Daoy (cell line): ENCODE measurements around the gene BAIAP2. TPM values are rescaled to one million over a fixed set of nuclear protein-coding genes. Genes with fewer than 3 reads are reported as not detected.

Experiments used
- DNase-seq: peaks from one replicate; pipeline ENCODE4 v3.0.0-alpha.2; 2015; ENCODE audit warnings: low read depth
- total RNA-seq: library from RNA; depleted of rRNA; stranded (reverse); fragments of >200 nt; shearing (Covaris generic); gene quantifications from 2 replicates; pipeline ENCODE4 v1.2.3, GENCODE V29; 2014

The BAIAP2 gene
- total RNA-seq, 1 experiment from 2014 or later, result 65.6 TPM

DNA sequence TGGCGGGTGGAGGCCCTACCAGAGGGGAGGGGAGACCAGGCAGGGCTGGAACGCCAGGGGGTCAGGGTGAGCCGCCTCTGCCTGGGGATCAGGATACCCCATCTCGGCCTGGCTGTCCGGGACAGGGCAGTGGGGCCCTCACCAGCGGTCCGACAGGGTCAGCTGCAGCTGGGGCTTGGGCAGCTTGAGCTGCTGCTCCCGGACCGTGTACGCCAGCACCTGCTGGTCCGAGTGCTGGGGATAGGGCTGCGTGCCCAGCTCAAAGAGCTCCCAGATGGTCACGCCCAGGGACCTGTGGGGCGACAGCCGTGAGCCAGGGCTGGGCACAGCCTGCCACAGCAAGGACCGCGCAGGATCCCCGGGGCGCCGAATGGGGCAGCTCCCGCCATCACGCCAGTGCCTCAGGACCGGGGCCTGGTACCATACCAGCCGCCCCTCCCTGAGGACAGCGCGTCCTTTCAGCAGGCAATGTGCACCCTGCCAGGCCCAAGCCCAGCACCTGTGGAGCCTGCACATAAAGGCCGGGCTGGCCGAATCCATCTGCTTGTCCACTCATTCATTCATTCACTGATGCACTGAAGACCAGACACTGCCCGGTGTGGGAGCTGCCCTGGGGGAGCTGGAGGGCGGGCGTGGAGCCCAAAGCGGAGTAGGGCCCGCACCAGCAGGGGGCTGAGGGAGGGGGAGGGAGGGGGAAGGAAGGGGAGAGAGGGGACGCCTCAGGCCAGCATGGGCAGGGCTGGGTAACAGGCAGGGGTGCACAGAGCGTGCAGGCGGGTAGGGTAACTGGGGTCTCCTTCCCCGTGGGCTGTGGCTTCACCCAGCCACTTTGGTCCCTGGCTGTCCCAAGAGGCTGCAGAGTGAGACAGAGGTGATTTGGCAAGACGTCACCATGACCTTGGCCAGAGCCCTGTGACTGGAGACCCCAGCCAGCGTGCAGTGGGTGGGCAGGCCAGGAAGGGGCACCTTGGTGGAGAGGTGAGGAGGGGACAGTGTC is 88.4 kb downstream of the BAIAP2 start:
- no peak for DNase-seq

- no peak for DNase-seq
Measured at GRCh38 chr17:81124377-81124776, 89.4 kb downstream of the BAIAP2 start.

- peak; percentile 31 for DNase-seq
Measured at GRCh38 chr17:81125573-81126081, 90.7 kb downstream of the BAIAP2 start.

GRCh38 chr17:81126281-81127132 is 91.6 kb downstream of the BAIAP2 start:
- DNase-seq, result no peak

- DNase-seq, result no peak
Measured at GRCh38 chr17:81127133-81127455, 92.1 kb downstream of the BAIAP2 start.

DNA sequence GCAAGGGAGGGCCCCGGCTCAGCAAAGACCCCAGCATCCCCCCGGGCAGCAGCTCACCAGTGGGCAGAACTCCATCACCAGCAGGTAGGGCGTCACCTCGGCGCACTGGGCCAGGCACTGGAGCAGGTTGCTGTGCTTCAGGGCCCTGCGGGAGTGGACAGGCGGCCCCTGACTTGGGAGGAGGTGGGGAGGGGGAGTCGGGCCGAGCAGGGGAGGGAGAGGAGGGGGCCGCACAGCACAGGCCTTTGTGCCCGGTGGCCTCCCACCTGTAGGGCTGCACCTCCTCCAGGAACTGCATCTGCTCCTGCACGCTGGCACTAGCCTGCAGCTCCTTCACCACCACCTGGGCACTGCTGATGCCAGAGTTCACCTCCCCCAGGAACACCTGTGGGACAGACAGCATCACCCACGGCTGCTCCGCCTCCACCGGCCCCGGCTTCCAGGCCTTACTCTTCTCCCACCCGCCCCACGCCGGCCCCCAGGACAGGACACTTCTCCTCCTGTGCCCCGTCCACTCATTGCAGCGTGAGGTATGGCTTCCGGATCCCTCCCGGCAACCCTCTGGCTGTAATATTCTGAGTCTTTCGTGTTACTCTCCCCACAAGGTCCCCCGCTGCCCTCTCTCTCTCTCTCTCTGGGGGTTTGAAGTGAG is 92.7 kb downstream of the BAIAP2 start:
- DNase-seq, result no peak

DNA sequence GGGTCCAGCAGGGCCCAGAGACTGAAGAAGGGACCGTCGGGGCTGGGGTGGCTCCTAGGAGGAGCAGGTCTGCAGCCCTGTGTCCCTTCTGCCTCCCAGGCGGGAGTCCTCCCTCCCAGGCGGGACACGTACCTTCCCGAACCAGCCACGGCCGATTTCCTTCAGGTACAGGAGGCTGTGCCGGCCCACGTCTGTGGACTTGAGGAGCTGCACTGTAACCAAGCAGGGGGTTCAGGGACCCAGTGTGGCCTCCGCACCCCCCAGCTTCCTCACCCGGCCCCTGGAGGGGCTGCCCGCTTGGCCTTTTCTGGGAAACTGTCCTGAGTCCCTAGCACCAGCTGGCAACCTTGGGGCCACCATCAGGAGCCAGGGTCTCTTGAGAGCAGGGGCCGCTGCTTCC is 93.4 kb downstream of the BAIAP2 start:
- DNase-seq, result no peak

DNA sequence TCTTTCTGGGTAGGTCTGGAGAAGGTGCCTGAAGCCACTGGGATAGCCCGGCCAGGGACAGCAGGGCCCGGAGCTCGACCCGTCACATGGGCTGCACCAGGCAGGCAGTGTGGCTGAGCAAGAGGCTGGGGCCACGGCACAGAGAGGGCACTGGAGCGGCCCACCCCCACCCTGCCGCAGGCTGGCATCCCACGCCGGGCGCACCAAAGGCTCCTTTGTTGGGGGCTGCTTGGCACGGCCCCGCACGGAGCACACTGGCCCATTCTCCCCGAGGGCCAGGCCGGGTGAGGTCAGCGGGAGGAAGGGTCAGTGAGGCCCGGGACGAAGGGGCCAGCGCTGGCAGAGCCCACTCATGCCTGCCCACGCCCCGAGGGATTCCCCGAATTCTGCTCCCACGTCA is 93.8 kb downstream of the BAIAP2 start:
- DNase-seq, result no peak

- DNase-seq, result no peak
Measured at GRCh38 chr17:81129289-81129688, 94.3 kb downstream of the BAIAP2 start.

GRCh38 chr17:81129711-81130367 is 94.9 kb downstream of the BAIAP2 start:
- no peak for DNase-seq

GRCh38 chr17:81130385-81131361 is 95.7 kb downstream of the BAIAP2 start:
- DNase-seq, result no peak

DNA sequence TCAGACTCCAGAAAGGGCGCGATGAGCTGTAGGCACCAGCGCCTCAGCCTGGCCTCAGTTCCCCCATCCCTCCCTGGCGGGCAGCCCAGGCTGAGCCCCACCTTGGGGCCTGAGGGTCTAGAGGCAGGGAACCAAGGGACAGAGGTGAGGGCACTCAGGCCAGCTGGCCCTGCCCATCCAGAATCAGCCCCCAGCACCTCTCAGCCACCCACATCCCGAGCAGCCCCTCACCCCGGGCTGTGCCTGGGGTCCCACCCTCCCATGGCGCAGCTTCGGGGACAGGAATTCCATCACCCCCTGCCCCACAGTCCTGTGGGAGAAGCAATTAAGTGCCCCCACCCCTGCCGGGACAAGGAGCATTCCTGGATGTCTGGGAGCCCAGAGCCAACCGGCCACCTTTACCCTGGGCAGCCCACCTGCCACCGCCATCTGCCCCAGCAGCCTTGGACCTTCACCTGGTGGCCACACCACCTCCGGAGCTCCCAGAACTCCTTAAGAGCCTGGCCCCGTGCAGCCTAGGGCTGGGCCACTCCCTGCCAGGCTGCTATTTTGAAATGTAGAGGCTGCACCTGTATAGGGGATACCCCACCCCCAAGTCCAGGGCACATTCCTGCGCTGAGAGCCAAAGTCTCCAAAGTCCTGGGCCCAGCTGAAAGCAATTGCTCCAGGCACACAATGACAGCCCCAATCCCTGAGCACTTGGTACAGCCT is 96.7 kb downstream of the BAIAP2 start:
- no peak for DNase-seq

DNA sequence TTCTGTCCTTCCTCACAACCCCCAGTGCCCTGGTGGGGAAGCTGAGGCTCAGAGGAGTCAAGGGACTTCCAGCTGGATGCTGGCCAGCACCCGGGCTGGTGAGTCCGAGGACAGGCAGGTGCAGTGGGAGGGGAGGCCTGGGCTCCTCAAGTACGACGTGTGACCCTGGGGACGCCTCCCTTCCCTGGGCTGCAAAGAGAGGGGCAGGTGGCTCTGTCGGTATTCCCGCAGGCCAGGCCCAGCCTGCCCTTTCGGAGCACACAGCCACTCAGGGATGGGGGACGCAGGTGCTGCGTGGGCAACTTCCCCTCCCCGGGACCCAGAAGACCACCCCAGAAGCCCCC is 97.2 kb downstream of the BAIAP2 start:
- DNase-seq, result no peak

GRCh38 chr17:81132770-81133723 is 98.1 kb downstream of the BAIAP2 start:
- DNase-seq, result no peak

- no peak for DNase-seq
Measured at GRCh38 chr17:81134064-81134781, 99.3 kb downstream of the BAIAP2 start.

GRCh38 chr17:81135505-81136278 is 100.7 kb downstream of the BAIAP2 start:
- no peak for DNase-seq

DNA sequence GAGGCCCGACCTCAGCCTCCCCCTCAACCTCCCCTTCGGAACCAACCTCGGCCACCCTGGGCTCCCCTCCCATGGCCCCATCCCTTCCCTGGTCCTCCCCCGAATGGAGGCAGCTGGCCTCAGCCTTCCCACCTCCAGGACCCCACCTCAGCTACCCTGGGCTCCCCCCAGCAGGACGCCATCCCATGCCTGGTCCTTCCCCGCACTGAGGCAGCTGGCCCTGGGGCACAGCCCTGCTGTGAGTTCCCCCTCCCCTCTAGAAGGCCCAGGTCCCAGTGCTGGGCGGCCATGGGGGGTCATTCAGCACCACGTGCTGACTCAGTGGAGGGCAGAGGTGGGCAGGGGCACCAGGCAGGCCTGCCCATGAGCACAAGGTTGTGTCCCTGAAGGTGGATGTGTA is 101.4 kb downstream of the BAIAP2 start:
- no peak for DNase-seq
